Tibial nerve (tissue), 4 donors: ENCODE results near the gene GJA9. TPM values are rescaled to one million over a fixed set of nuclear protein-coding genes. Genes with fewer than 3 reads are reported as not detected.
"Not testable (repeated sequence)": the region's sequence is repeated elsewhere in the genome, so short reads cannot be mapped to it uniquely, and the experiment has no call there.

Source experiments
- DNase-seq, 2 donors: peaks; one replicate each; pipeline ENCODE4 v3.0.0-alpha.2; 2019; ENCODE audit warnings: low spot score in 2 of 2
- H3K27ac ChIP-seq, 4 donors: fragments of 200-600 bp; sonication (generic) in 3 of 4; one replicate each; pipeline ENCODE4 v1.5.1; 2017 to 2019; ENCODE audit warnings: mild to moderate bottlenecking in 1 of 4
- H3K27me3 ChIP-seq, 2 donors: fragments of 200-600 bp; sonication (generic) in 1 of 2; one replicate each; pipeline versions ENCODE4 v1.5.1 to v1.6.0; 2017 to 2019
- H3K36me3 ChIP-seq, 3 donors: fragments of 200-600 bp; sonication (generic); one replicate each; pipeline ENCODE4 v1.5.1; 2018 to 2019
- H3K4me1 ChIP-seq, 4 donors: fragments of 200-600 bp; sonication (generic) in 3 of 4; one replicate each; pipeline ENCODE4 v1.5.1; 2017 to 2019
- H3K4me3 ChIP-seq, 4 donors: fragments of 200-600 bp; sonication (generic) in 3 of 4; one replicate each; pipeline ENCODE4 v1.5.1; 2017 to 2019; ENCODE audit warnings: mild to moderate bottlenecking in 1 of 4, moderate library complexity in 1 of 4
- H3K9me3 ChIP-seq, 4 donors: fragments of 200-600 bp; sonication (generic) in 3 of 4; one replicate each; pipeline ENCODE4 v1.5.1; 2017 to 2019
- CTCF ChIP-seq, 5 experiments: fragments of 200-600 bp in 3 of 5; fragments of 450-650 bp in 2 of 5; sonication (generic) in 3 of 5; IDR thresholded peaks; one replicate each; pipeline ENCODE4 v1.5.1; 2016 to 2019; ENCODE audit warnings: antibody characterized with exemption in 5 of 5, mild to moderate bottlenecking in 3 of 5, moderate library complexity in 2 of 5
- EP300 ChIP-seq, 2 donors: sonication (generic); formaldehyde crosslinking; IDR thresholded peaks; one replicate each; pipeline ENCODE4 v1.6.1; 2017; ENCODE audit warnings: antibody characterized with exemption in 2 of 2, mild to moderate bottlenecking in 1 of 2
- POLR2A ChIP-seq, 2 donors: fragments of 450-650 bp; IDR thresholded peaks; one replicate each; pipeline ENCODE4 v1.6.1; 2017; ENCODE audit warnings: antibody characterized with exemption in 2 of 2, mild to moderate bottlenecking in 2 of 2, moderate library complexity in 2 of 2
- WGBS, 2 donors: methylation state at CpG; one replicate each; pipeline ENCODE4 v1.1.5; 2018; 5-methylcytosine and 5-hydroxymethylcytosine counted together
- total RNA-seq, 4 donors: library from RNA; depleted of rRNA; stranded (reverse); fragments of >200 nt; gene quantifications; one replicate each; pipeline ENCODE4 v1.1.0, GENCODE V29; 2016

Gene GJA9
- total RNA-seq, 4 donors from 2014 or later, result not detected

DNA sequence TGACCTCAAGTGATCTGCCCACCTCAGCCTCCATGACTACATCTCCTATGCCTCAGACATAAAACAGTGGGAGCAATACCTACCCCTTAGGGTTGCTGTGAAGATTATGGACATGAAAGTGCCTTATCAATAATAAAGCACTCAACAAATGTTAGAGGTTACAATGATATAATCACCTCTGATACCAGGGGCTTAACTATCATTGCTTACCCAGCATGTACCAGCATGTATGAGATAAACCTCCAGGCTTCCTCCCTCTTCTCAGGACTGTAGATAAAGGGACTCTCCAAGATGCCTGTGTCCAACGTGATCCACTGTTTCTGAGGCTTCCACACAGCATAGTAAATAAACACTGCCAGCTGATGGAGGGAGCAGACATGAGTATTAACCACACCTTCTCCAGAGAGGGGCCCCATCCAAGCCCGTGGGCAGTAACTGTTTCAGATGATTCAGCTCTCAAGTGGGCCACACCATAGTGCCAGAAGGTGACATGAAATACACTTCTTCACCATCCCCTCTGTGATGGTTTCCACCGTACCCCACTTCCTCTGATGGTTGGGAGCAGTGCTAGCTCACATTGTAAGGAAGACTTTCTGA lies 34.1 kb upstream of the GJA9 start:
- 59 to 69% methylated on average over 3 of the region's 3 CpGs for WGBS, 2 donors
- no peak for DNase-seq
- Histone ChIP-seq H3K27me3 (no peaks in the 10 kb centered on the region), H3K4me3 (no peak overlapping the region), H3K4me1 (no peaks in the 10 kb centered on the region), H3K9me3 (no peaks in the 10 kb centered on the region), H3K36me3 (peaks cover 0 to 27% (median 0%) of the 10 kb centered on the region in 3 donors), H3K27ac (no peak overlapping the region)
- TF ChIP-seq POLR2A (IDR thresholded peaks at IDR 0.05) (no peak), EP300 (IDR thresholded peaks at IDR 0.05) (no peak), CTCF (IDR thresholded peaks at IDR 0.05) (no peak)

- not testable (repeated sequence) for DNase-seq, H3K27ac ChIP-seq, H3K9me3 ChIP-seq, H3K4me3 ChIP-seq, H3K4me1 ChIP-seq, H3K27me3 ChIP-seq
- WGBS, 2 donors, result 94 to 96% methylated on average over 8 of the region's 8 CpGs
- peaks cover 0 to 27% (median 0%) of the 10 kb centered on the region in 3 donors for H3K36me3 ChIP-seq
Measured at GRCh38 chr1:38914908-38915307, 33.5 kb upstream of the GJA9 start.

DNA sequence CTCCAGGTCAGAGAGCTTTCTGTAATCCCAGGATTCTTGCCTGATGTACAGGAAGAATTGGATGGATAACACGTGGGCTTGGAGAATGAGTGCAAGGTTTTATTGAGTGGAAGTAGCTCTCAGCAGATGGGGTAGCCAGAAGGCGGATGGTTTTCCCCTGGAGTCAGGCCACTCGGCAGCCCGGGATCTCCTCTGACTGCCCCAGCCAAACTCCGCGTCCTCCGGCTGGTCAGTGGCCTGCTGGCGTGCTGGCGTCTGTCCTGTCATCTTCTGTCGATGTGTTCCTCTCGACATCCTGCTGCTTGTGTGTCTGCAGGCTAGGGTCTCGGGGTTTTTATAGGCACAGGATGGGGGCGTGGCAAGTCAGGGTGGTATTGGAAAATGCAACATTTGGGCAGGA lies 27.4 kb upstream of the GJA9 start:
- Histone ChIP-seq H3K36me3 (peaks cover 0 to 5% (median 0%) of the 10 kb centered on the region in 3 donors), H3K27ac (no peak overlapping the region), H3K9me3 (peaks cover 0 to 18% (median 4%) of the 10 kb centered on the region in 4 donors), H3K4me3 (no peak overlapping the region), H3K27me3 (no peaks in the 10 kb centered on the region), H3K4me1 (no peaks in the 10 kb centered on the region)
- no peak for TF ChIP-seq CTCF (IDR thresholded peaks at IDR 0.05)
- no peak for TF ChIP-seq EP300 (IDR thresholded peaks at IDR 0.05)
- TF ChIP-seq POLR2A (IDR thresholded peaks at IDR 0.05), result no peak
- 90 to 91% methylated on average over 13 of the region's 13 CpGs for WGBS, 2 donors
- DNase-seq, result no peak

GRCh38 chr1:38905985-38906384 lies 24.6 kb upstream of the GJA9 start:
- H3K4me3 ChIP-seq, result no peak overlapping the region
- TF ChIP-seq CTCF (IDR thresholded peaks at IDR 0.05) (no peak), EP300 (IDR thresholded peaks at IDR 0.05) (no peak), POLR2A (IDR thresholded peaks at IDR 0.05) (no peak)
- no peak for DNase-seq
- H3K27me3 ChIP-seq, result no peaks in the 10 kb centered on the region
- no peak overlapping the region for H3K27ac ChIP-seq
- WGBS, 2 donors, result 97% methylated on average over 2 of the region's 2 CpGs
- H3K4me1 ChIP-seq, result no peaks in the 10 kb centered on the region
- H3K36me3 ChIP-seq, result peaks cover 0 to 5% (median 0%) of the 10 kb centered on the region in 3 donors
- H3K9me3 ChIP-seq, result peaks cover 0 to 18% (median 4%) of the 10 kb centered on the region in 4 donors

DNA sequence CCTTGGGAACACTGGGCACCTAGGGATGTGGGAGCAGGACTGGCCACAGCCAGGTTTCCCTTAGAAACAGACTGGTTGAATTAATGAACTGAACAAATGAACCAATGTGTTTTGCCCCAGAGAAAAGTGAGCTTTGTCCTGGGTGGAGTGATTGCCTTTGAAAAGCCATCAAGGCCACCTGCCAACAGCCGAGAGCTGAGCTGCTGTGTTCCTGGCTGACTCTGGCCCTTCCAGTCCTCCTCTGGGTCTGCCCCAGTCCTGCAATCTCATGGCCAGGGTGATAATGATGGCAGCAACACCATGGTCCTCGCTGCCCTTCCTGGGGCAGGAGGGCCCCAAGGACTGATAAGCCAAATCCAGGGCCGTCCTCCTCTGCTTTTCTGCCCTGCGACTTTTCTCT lies 18.2 kb upstream of the GJA9 start:
- no peaks in the 10 kb centered on the region for H3K36me3 ChIP-seq
- no peaks in the 10 kb centered on the region for H3K9me3 ChIP-seq
- DNase-seq, result no peak
- TF ChIP-seq CTCF (IDR thresholded peaks at IDR 0.05) (no peak), EP300 (IDR thresholded peaks at IDR 0.05) (no peak), POLR2A (IDR thresholded peaks at IDR 0.05) (no peak)
- no peaks in the 10 kb centered on the region for H3K4me1 ChIP-seq
- no peak overlapping the region for H3K27ac ChIP-seq
- WGBS, 2 donors, result 81 to 92% methylated on average over 4 of the region's 4 CpGs
- no peaks in the 10 kb centered on the region for H3K27me3 ChIP-seq
- no peak overlapping the region for H3K4me3 ChIP-seq
